GM19455 (cell line): ENCODE results near the gene NOSIP.

Experiments used
- ATAC-seq: cut with Tn5 transposase; IDR thresholded peaks from one replicate; pipeline ENCODE4 v1.9.1; 2021; ENCODE audit not compliant: unreplicated experiment

NOSIP gene

GRCh38 chr19:49574206-49574755 lies 6.1 kb downstream of the NOSIP start:
- no peak for ATAC-seq

GRCh38 chr19:49573425-49573824 lies 6.9 kb downstream of the NOSIP start:
- ATAC-seq: no peak

- ATAC-seq: no peak
Measured at GRCh38 chr19:49573009-49573408, 7.3 kb downstream of the NOSIP start.

GRCh38 chr19:49570997-49571676 lies 9.2 kb downstream of the NOSIP start:
- no peak for ATAC-seq

GRCh38 chr19:49570138-49570856 lies 10.1 kb downstream of the NOSIP start:
- no peak for ATAC-seq

GRCh38 chr19:49567861-49568441 lies 12.4 kb downstream of the NOSIP start:
- ATAC-seq: no peak

- ATAC-seq: no peak
Measured at GRCh38 chr19:49566302-49566701, 14.1 kb downstream of the NOSIP start.

GRCh38 chr19:49565261-49565660 lies 15.1 kb downstream of the NOSIP start:
- ATAC-seq: no peak

GRCh38 chr19:49564616-49565045 lies 15.7 kb downstream of the NOSIP start:
- no peak for ATAC-seq

- no peak for ATAC-seq
Measured at GRCh38 chr19:49560358-49560900, 19.9 kb downstream of the NOSIP start.

GRCh38 chr19:49559928-49560327 lies 20.4 kb downstream of the NOSIP start:
- no peak for ATAC-seq

GRCh38 chr19:49559443-49559842 lies 20.9 kb downstream of the NOSIP start:
- ATAC-seq: no peak

- ATAC-seq: no peak
Measured at GRCh38 chr19:49558591-49558990, 21.8 kb downstream of the NOSIP start.

GRCh38 chr19:49557641-49558325 lies 22.6 kb downstream of the NOSIP start:
- ATAC-seq: no peak

GRCh38 chr19:49556412-49557398 lies 23.7 kb downstream of the NOSIP start:
- ATAC-seq: no peak

- ATAC-seq: no peak
Measured at GRCh38 chr19:49555600-49556411, 24.6 kb downstream of the NOSIP start.

- ATAC-seq: no peak
Measured at GRCh38 chr19:49554701-49555181, 25.6 kb downstream of the NOSIP start.

GRCh38 chr19:49553451-49554271 lies 26.7 kb downstream of the NOSIP start:
- no peak for ATAC-seq
